Dendritic cell treated with granulocyte-macrophage colony-stimulating factor and Interleukin-4, amounts not matched to agents 40 ng/mL and 50 ng/mL, for 4 days (primary cell): ENCODE results near the gene MOK.
"Not testable (repeated sequence)": the region's sequence is repeated elsewhere in the genome, so short reads cannot be mapped to it uniquely, and the experiment has no call there.

Source experiments
- H3K27ac Mint-ChIP-seq: one replicate; pipeline ENCODE4 v1.8.0; 2022; ENCODE audit warnings: mild to moderate bottlenecking, mixed read lengths
- H3K27me3 Mint-ChIP-seq: one replicate; pipeline ENCODE4 v1.8.0; 2022; ENCODE audit warnings: mild to moderate bottlenecking, mixed read lengths
- H3K36me3 Mint-ChIP-seq: one replicate; pipeline ENCODE4 v1.8.0; 2022; ENCODE audit warnings: low read depth, mixed read lengths
- H3K4me1 Mint-ChIP-seq: one replicate; pipeline ENCODE4 v1.8.0; 2022; ENCODE audit warnings: low read depth, mixed read lengths
- H3K4me3 Mint-ChIP-seq: one replicate; pipeline ENCODE4 v1.8.0; 2022; ENCODE audit warnings: mild to moderate bottlenecking, moderate library complexity, mixed read lengths
- H3K9me3 Mint-ChIP-seq: one replicate; pipeline ENCODE4 v1.8.0; 2022; ENCODE audit warnings: mixed read lengths
- intact Hi-C: fragments of 100-400 bp; cut with micrococcal nuclease; formaldehyde crosslinking; loops from one replicate; pipeline ENCODE4 v1.15.0; 2022

MOK gene

GRCh38 chr14:102304611-102305506 is at the start of gene MOK:
MOK (minus strand) TSS chr14:102305164; CDS start chr14:102304968, 196 bp downstream.
- H3K9me3 Mint-ChIP-seq, result no peaks in the 10 kb centered on the region
- H3K27ac Mint-ChIP-seq, result peak within 1 kb of the TSS; percentile 84
- peaks cover 7% of the 10 kb centered on the region for H3K36me3 Mint-ChIP-seq
- peaks cover 2% of the 10 kb centered on the region for H3K27me3 Mint-ChIP-seq
- intact Hi-C loops, result no loop called here
- H3K4me3 Mint-ChIP-seq, result peak within 1 kb of the TSS; percentile 94
- H3K4me1 Mint-ChIP-seq, result peaks cover 12% of the 10 kb centered on the region

GRCh38 chr14:102353126-102353619 is 48.2 kb upstream of the MOK start:
- Mint-ChIP-seq H3K36me3 (peaks cover 98% of the 10 kb centered on the region), H3K27ac (no peak overlapping the region), H3K4me1 (peaks cover 7% of the 10 kb centered on the region), H3K9me3 (no peaks in the 10 kb centered on the region), H3K27me3 (no peaks in the 10 kb centered on the region), H3K4me3 (no peak overlapping the region)
- intact Hi-C loops, result no loop called here

- Mint-ChIP-seq H3K27ac (peak overlapping the region; percentile 11), H3K9me3 (no peaks in the 10 kb centered on the region), H3K4me1 (peaks cover 7% of the 10 kb centered on the region), H3K27me3 (no peaks in the 10 kb centered on the region), H3K4me3 (no peak overlapping the region), H3K36me3 (peaks cover 98% of the 10 kb centered on the region)
- intact Hi-C loops, result no loop called here
Observed at GRCh38 chr14:102352213-102352612, 47.2 kb upstream of the MOK start.

GRCh38 chr14:102351593-102351992 is 46.6 kb upstream of the MOK start:
- H3K4me3 Mint-ChIP-seq, H3K4me1 Mint-ChIP-seq, H3K27me3 Mint-ChIP-seq, intact Hi-C loops, H3K9me3 Mint-ChIP-seq: not testable (repeated sequence)
- peaks cover 98% of the 10 kb centered on the region for H3K36me3 Mint-ChIP-seq
- H3K27ac Mint-ChIP-seq, result peak overlapping the region; percentile 11

GRCh38 chr14:102351023-102351422 is 46.1 kb upstream of the MOK start:
- H3K27me3 Mint-ChIP-seq, result no peaks in the 10 kb centered on the region
- H3K36me3 Mint-ChIP-seq, result peaks cover 98% of the 10 kb centered on the region
- intact Hi-C loops, result no loop called here
- peak overlapping the region; percentile 68 for H3K27ac Mint-ChIP-seq
- H3K4me3 Mint-ChIP-seq, result no peak overlapping the region
- peaks cover 7% of the 10 kb centered on the region for H3K4me1 Mint-ChIP-seq
- no peaks in the 10 kb centered on the region for H3K9me3 Mint-ChIP-seq

GRCh38 chr14:102348376-102348775 is 43.4 kb upstream of the MOK start:
- peaks cover 7% of the 10 kb centered on the region for H3K4me1 Mint-ChIP-seq
- no peaks in the 10 kb centered on the region for H3K9me3 Mint-ChIP-seq
- intact Hi-C loops, result no loop called here
- H3K36me3 Mint-ChIP-seq, result peaks cover 98% of the 10 kb centered on the region
- no peak overlapping the region for H3K27ac Mint-ChIP-seq
- H3K4me3 Mint-ChIP-seq, result no peak overlapping the region
- no peaks in the 10 kb centered on the region for H3K27me3 Mint-ChIP-seq

- no peaks in the 10 kb centered on the region for H3K9me3 Mint-ChIP-seq
- H3K4me1 Mint-ChIP-seq, result peaks cover 7% of the 10 kb centered on the region
Observed at GRCh38 chr14:102346645-102347044, 41.7 kb upstream of the MOK start.

GRCh38 chr14:102345232-102345631 is 40.3 kb upstream of the MOK start:
- no peak overlapping the region for H3K4me3 Mint-ChIP-seq
- H3K4me1 Mint-ChIP-seq, result no peaks in the 10 kb centered on the region
- intact Hi-C loops, result no loop called here
- no peak overlapping the region for H3K27ac Mint-ChIP-seq
- no peaks in the 10 kb centered on the region for H3K9me3 Mint-ChIP-seq
- no peaks in the 10 kb centered on the region for H3K27me3 Mint-ChIP-seq
- peaks cover 99% of the 10 kb centered on the region for H3K36me3 Mint-ChIP-seq

More at GRCh38 chr14:102346645-102347044, 41.7 kb upstream of the MOK start:
- no peaks in the 10 kb centered on the region for H3K27me3 Mint-ChIP-seq
- intact Hi-C loops, result no loop called here
- H3K4me3 Mint-ChIP-seq, result no peak overlapping the region
- peaks cover 98% of the 10 kb centered on the region for H3K36me3 Mint-ChIP-seq
- H3K27ac Mint-ChIP-seq, result no peak overlapping the region

- no peak overlapping the region for H3K4me3 Mint-ChIP-seq
- no peaks in the 10 kb centered on the region for H3K9me3 Mint-ChIP-seq
- intact Hi-C loops, result no loop called here
- H3K4me1 Mint-ChIP-seq, result no peaks in the 10 kb centered on the region
- no peak overlapping the region for H3K27ac Mint-ChIP-seq
- peaks cover 94% of the 10 kb centered on the region for H3K36me3 Mint-ChIP-seq
- no peaks in the 10 kb centered on the region for H3K27me3 Mint-ChIP-seq
Observed at GRCh38 chr14:102344485-102344884, 39.5 kb upstream of the MOK start.

GRCh38 chr14:102344084-102344483 is 39.1 kb upstream of the MOK start:
- intact Hi-C loops, result no loop called here
- Mint-ChIP-seq H3K4me1 (no peaks in the 10 kb centered on the region), H3K36me3 (peaks cover 94% of the 10 kb centered on the region), H3K9me3 (no peaks in the 10 kb centered on the region), H3K27ac (no peak overlapping the region), H3K27me3 (no peaks in the 10 kb centered on the region), H3K4me3 (no peak overlapping the region)

GRCh38 chr14:102342238-102342637 is 37.3 kb upstream of the MOK start:
- no peaks in the 10 kb centered on the region for H3K27me3 Mint-ChIP-seq
- no peaks in the 10 kb centered on the region for H3K9me3 Mint-ChIP-seq
- H3K27ac Mint-ChIP-seq, result no peak overlapping the region
- no peaks in the 10 kb centered on the region for H3K4me1 Mint-ChIP-seq
- no peak overlapping the region for H3K4me3 Mint-ChIP-seq
- intact Hi-C loops, result no loop called here
- H3K36me3 Mint-ChIP-seq, result peaks cover 94% of the 10 kb centered on the region

- H3K36me3 Mint-ChIP-seq, result peaks cover 94% of the 10 kb centered on the region
- H3K27me3 Mint-ChIP-seq, result no peaks in the 10 kb centered on the region
- H3K4me3 Mint-ChIP-seq, result no peak overlapping the region
- H3K9me3 Mint-ChIP-seq, result no peaks in the 10 kb centered on the region
- H3K27ac Mint-ChIP-seq, result no peak overlapping the region
- intact Hi-C loops, result no loop called here
- no peaks in the 10 kb centered on the region for H3K4me1 Mint-ChIP-seq
Observed at GRCh38 chr14:102341566-102341965, 36.6 kb upstream of the MOK start.

GRCh38 chr14:102338724-102339123 is 33.8 kb upstream of the MOK start:
- Mint-ChIP-seq H3K4me3 (no peak overlapping the region), H3K27ac (no peak overlapping the region), H3K4me1 (peaks cover 1% of the 10 kb centered on the region), H3K27me3 (no peaks in the 10 kb centered on the region), H3K36me3 (peaks cover 91% of the 10 kb centered on the region), H3K9me3 (no peaks in the 10 kb centered on the region)
- intact Hi-C loops, result no loop called here

GRCh38 chr14:102335163-102335562 is 30.2 kb upstream of the MOK start:
- Mint-ChIP-seq H3K9me3 (no peaks in the 10 kb centered on the region), H3K27me3 (no peaks in the 10 kb centered on the region), H3K27ac (no peak overlapping the region), H3K4me1 (peaks cover 9% of the 10 kb centered on the region), H3K4me3 (no peak overlapping the region), H3K36me3 (peaks cover 75% of the 10 kb centered on the region)
- intact Hi-C loops, result no loop called here
